Measurements from ENCODE around the gene SUSD5.
"Not testable (repeated sequence)": the region's sequence is repeated elsewhere in the genome, so short reads cannot be mapped to it uniquely, and the experiment has no call there.

Gene SUSD5

DNA sequence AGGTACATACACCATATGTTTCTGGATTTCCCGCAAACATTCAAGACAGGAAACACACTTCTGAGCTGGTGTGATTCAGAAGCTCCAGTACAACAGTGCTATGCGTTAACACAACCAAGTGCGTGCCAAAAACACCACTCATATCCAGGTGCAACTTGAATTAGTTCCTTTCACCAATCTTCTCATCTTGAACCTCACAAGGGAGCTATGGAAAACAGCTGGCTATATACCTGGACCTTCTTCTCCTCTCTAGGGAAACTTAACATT lies 31.3 kb downstream of the SUSD5 start:
- no peak for DNase-seq

- no peak for DNase-seq
Measured at GRCh38 chr3:33186524-33187367, 31.9 kb downstream of the SUSD5 start.

- DNase-seq, result no peak
Measured at GRCh38 chr3:33184863-33185262, 33.7 kb downstream of the SUSD5 start.

GRCh38 chr3:33181641-33182040 lies 37.0 kb downstream of the SUSD5 start:
- not testable (repeated sequence) for DNase-seq

GRCh38 chr3:33181229-33181628 lies 37.4 kb downstream of the SUSD5 start:
- DNase-seq, result no peak

DNA sequence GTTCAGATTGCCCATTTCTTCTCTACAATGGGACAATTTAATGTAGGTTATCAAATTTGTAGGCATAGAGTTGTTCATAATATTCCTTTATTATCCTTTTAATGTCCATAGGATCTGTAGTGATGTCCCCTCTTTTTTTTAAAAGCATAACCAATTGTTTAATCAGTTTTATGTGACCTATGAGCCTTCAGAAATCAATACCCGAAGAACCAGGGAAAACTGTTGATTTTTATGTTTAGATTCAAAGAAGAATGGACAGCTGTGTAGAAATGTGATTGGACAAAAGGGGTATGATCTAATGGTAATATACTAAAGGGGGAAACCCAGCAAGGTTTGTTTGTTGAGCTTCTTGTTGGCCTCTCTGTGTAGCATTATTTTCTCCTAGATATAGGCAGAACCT lies 39.5 kb downstream of the SUSD5 start:
- DNase-seq, result no peak

DNA sequence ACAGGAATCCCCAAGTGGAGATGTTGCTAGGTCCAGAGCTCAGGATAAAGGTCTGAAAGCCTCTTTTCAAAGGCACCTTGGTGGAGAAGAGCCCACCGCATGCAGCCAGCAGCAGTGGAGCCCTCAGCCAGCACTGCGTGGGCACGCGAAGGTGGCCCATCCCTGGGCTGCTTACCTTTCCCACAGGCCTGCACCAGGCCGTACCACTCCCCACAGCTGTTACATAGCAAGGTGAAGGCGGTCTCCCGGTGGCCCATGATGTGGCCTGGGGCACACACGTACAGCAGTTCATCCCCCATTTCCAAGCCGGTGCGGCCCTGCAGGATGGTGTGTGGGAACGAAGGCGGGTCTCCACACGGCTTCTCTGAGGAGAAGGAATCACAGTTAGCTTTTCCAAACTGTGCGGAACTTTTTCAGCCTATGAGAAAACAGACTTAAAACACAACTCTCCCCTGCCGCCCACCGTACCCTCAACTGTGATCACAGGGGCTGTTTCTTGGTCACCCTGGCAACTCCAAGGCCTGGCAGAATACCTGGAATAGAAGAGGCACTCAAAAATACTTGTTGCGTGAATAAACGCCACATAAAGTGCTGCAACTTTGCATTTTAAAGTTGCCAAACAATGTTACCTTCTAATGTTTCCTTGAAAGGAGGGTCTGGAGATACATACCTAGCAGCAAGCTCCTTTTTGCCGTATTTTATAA lies 43.7 kb downstream of the SUSD5 start:
- no peak for DNase-seq

- no peak for DNase-seq
Measured at GRCh38 chr3:33174095-33174494, 44.5 kb downstream of the SUSD5 start.

DNA sequence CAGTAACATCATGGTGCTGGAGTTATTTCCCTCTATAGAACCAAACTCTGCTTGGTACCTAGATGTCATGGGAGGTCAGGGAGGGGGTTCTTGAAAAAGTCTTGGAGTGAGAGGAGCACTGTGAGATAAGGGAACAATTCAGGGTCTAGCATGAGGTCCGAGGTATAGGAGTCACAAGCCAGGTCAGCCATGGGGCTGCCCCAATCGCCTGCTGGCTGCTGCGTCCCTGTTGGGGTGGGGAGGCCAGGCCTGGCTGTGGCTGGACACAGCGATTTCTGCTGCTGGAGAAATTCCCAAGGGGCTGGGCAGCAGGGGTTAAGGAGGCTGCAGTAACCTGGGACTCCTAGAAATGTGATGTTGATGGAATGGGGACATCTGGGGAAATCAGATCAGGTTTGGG lies 44.9 kb downstream of the SUSD5 start:
- no peak for DNase-seq

- no peak for DNase-seq
Measured at GRCh38 chr3:33173103-33173502, 45.5 kb downstream of the SUSD5 start.

DNA sequence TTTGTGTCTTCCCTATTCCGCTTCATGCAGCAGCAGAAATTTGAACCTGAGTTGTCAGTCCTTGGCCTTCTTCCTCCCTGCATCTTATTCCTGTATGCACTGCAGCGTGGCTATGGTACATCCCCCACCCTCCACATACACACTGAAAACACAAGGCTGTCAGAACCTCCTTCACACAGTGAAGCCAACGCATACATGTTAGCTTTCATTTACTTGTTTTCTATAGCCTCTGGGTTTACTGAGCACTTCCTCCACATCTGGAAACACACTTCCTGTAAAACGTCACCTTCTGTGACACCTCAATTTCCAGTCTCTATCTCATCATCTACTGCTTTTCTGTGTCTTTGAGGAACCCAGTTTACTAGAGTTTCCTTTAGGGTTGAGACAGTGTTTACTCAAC lies 47.0 kb downstream of the SUSD5 start:
- no peak for DNase-seq

DNA sequence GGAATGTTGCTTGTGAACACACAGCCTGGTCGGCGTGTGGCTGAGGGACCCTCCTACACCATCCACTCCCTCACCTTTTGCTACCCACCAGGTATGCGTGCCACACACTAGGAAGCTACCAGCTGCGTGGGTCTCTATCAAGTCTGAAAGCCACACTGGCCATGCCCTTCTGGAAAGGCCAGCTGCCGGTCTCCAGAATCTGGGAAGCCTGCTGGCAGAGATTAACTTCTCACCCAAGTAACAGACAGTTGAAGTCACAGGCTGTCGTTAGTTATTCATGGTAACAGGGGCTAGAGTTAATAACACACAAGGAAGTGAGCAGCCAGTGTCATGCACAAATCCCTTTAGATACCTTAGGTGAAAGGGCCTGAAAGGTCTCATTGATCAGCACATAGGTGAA lies 48.1 kb downstream of the SUSD5 start:
- DNase-seq, result no peak

DNA sequence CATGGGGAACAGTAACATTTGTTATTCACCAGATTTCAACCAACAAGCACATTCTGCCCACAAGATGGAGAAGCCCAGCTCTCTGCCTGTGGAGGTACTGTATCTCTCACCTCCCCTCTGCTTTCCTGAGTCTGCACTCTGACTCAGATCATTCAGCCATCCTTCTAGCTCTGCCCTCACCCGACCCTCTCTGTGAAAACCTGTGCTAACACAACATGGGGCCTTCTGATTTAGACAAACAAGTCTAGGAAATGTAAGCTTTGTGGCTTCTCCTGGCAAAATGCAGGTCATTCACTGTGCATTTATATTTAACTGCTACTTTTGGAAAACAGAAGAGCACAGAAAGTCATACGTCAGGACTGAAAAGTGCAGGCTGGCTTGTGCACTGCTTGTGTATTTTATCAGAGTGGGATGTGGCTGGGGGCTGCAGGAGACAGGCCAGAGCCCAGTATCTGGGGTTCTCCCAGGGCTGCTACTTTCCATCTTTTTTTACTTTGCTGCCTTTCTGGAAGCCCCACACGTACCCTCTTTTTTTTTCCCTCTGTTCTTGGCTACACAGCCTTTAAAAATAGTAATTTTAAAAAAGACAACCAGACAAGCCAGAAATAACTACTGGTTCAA lies 50.8 kb downstream of the SUSD5 start:
- DNase-seq, result no peak

GRCh38 chr3:33167284-33167683 lies 51.3 kb downstream of the SUSD5 start:
- DNase-seq, result no peak

DNA sequence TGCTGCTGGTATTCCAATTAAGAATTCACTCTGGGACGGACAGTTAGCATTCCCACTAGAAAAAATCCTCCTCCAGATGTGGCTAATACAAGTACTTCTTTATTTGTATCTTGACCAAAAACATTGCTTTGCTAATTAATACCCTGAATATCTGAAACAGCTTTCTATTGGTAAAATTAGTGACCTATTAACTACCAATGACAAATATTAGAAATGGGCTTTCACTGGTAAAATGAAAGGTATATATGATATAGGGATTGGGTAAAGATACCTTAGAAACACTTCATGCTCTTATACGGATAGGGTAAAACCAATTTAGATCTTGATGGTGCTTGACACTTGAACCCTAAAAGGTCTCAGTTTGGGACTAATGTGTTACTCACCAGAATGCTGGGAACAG lies 52.5 kb downstream of the SUSD5 start:
- DNase-seq, result no peak

GRCh38 chr3:33165372-33165771 lies 53.2 kb downstream of the SUSD5 start:
- DNase-seq, result no peak

DNA sequence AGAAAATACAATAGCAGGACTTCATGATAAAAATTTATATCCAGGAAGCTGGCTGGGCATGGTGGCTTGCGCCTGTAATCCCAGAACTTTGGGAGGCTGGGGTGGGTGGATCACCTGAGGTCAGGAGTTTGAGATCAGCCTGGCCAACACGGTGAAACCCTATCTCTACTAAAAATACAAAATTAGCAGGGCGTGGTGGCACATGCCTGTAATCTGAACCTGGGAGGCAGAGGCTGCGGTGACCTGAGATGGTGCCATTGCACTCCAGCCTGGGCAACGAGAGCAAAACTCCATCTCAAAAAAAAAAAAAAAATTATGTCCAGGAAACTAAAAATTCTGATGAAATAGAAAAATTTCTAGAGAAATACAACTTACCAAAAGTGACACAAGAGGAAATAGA lies 56.0 kb downstream of the SUSD5 start:
- not testable (repeated sequence) for DNase-seq

DNA sequence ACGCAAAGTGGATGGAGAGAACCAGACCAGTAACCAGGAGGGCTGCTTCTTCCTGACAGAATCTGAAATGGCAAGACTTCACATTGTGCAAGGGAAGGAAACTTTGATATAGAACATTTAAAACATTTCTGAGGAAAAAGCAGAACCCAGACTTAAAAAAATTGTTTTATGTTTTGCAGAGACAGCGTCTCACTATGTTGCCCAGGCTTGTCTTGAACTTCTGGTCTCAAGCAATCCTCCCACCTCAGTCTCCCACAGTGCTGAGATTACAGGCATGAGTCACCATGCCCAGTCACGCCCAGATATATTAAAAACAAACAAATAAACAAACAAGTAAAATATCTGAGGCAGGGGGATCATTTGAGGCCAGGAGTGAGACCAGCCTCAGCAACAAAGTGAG lies 58.6 kb downstream of the SUSD5 start:
- DNase-seq, result no peak

DNA sequence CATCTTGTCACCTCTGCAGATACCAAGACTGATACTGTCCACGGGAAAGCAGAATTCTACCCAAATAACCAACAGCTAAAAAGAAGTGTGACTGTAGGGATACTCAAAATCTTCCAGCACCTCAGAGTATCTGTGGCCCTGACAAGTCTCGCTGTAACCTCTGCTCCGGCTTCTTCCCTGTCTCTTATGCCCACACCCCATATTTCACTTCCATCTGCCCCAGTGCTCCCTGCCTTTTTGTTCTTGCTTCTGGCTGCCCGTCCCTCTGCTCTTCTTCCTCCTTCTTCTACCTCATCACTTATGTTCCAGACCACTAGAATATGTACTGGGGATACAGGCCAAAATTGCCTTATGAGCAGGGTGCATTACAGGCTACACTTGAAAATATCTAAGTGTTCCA lies 59.4 kb downstream of the SUSD5 start:
- DNase-seq, result no peak

DNA sequence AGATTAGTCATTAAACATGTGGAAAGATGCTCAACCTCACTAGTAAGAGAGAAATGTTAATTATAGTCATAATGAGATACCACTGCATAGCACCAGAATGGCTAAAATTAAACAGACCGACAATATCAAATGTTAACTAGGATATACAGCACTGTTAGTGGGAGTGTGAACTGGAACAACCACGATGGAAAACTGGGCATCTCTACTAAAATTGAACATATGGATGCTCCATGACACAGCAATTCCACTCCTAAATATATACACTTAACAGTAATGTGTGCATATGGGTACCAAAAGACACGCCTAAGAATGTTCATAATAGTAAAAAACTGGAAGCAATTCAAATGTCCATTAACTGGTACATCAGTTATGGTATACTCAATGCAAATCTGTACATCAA lies 63.3 kb downstream of the SUSD5 start:
- no peak for DNase-seq

DNA sequence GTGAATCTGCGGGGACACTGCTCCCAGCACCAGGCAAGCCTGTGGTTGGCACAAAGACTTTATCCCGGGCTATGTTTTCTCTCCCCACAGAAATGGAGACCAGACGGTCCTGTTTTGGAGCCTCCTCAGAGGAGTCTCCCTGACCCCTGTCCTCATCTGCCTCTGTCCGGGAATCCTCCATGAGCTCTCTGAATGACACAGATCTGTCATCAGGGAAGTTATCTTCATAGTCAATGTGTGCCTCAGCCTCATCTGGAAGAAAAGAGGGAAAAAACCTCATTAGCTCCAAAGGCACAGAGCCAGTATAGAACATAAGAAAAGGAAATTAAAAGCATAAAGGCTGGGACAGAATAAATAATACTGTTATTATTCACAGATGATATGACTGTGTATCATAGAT lies 64.8 kb downstream of the SUSD5 start:
- DNase-seq, result no peak

DNA sequence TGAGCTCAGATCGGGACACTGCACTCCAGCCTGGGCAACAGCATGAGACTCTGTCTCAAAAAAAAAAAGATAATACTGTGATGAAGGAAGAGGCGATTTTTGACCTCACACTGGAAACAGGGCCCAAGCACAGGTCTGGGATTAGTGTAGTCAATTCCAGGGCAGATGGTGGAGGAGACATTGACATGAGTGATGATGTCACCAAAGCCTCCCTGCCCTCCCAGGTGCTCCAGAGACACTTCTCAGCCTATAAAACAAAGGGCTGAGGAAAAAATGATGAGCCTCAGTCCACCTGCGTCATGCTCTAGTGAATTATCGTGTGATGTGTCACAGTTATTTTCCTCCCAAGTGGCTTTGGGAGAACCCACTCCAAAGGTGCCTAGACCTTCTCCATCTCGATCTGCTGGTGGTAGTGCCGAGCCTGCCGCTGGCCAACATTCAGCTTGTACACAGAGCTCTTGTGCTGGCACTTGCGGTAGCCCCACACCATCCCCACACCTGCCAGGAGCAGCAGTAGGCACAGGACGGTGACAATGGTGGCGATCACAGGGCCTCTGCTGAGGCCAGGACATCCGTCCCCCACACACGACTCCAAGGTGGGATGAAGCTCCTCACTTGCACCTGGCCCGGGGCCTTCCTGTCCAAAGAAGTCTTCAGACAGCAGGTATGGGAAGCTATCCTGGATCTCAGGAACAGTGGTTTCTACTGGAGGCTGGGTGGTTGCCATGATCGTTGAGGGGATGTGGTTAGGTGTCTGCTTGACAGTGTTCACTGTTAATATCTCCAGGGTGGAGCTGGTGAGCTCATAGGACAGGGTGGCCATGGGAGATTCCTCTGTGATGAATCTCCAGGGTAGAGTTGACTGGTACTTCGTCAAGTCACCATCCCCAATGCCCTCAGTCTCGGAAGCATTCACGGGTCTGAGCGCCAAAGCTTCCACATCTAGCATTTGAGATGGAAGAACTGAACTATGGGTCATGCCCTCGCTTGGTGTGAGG lies 65.9 kb downstream of the SUSD5 start:
- DNase-seq, result no peak

- no peak for DNase-seq
Measured at GRCh38 chr3:33149342-33149741, 69.3 kb downstream of the SUSD5 start.
